ENCODE results near the gene PDZD2.

Gene PDZD2

GRCh38 chr5:31640573-31640972 is 1.6 kb downstream of the PDZD2 start:
- 0 out of 2 replicates have a peak, but pooled peaks cover 3% of the 10 kb centered on the region for H3K27me3 ChIP-seq
- no peak for TF ChIP-seq CTCF (IDR thresholded peaks at IDR 0.05; ENCODE audit: low read depth, low read length)
- no peaks in the 10 kb centered on the region for H3K36me3 ChIP-seq
- H3K4me1 ChIP-seq: peaks cover 4% of the 10 kb centered on the region; the same call in 1 of the 2 replicates
- no peak for DNase-seq
- no peak overlapping the region for H3K4me3 ChIP-seq (ENCODE audit: low read depth, low read length)
- no peaks in the 10 kb centered on the region for H3K9me3 ChIP-seq

DNA sequence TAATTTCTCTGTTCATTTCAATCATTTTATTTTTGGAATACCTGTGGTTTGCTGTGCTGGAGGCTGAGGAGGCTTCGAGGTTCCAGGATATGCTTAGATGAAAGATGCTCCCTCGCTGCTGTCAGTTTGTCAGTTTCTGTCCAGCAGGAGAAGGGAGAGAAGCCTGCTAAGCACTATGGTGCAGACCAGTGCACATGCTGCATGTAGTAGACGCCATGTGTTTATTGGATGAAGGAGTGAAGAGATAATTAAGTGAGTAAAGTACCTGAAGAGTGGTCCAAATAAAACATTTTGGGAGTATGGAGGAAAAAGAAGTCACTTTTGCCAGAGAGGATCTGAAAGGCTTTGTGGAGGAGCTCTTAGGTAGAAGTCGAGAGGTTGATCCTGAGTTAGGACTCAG is 2.1 kb downstream of the PDZD2 start:
- H3K27me3 ChIP-seq: 0 out of 2 replicates have a peak, but pooled peaks cover 3% of the 10 kb centered on the region
- no peaks in the 10 kb centered on the region for H3K36me3 ChIP-seq
- no peaks in the 10 kb centered on the region for H3K9me3 ChIP-seq
- no peak for TF ChIP-seq CTCF (IDR thresholded peaks at IDR 0.05; ENCODE audit: low read depth, low read length)
- peaks cover 4% of the 10 kb centered on the region; the same call in 1 of the 2 replicates for H3K4me1 ChIP-seq
- H3K4me3 ChIP-seq (ENCODE audit: low read depth, low read length): no peak overlapping the region
- no peak for DNase-seq

DNA sequence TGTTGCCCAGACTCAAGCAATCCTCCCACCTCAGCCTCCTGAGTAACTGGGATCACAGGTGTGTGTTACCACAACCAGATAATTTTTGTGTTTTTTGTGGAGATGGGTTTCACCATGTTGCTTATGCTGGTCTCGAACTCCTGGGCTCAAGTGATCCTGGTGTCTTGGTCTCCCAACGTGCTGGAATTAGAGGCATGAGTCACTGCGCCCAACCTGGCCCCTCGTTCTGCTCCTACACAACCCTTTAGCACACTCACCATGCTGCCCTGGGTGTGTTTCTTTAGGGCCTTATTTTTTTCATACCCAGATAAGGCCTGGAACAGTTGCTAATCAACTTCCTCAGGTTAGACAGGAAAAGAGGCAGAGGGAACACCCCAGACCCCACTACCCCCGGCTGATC is 2.6 kb downstream of the PDZD2 start:
- Histone ChIP-seq H3K4me3 (ENCODE audit: low read depth, low read length) (no peak overlapping the region), H3K9me3 (no peaks in the 10 kb centered on the region), H3K4me1 (peaks cover 4% of the 10 kb centered on the region; the same call in 1 of the 2 replicates), H3K27me3 (0 out of 2 replicates have a peak, but pooled peaks cover 3% of the 10 kb centered on the region), H3K36me3 (no peaks in the 10 kb centered on the region)
- DNase-seq: no peak
- no peak for TF ChIP-seq CTCF (IDR thresholded peaks at IDR 0.05; ENCODE audit: low read depth, low read length)

DNA sequence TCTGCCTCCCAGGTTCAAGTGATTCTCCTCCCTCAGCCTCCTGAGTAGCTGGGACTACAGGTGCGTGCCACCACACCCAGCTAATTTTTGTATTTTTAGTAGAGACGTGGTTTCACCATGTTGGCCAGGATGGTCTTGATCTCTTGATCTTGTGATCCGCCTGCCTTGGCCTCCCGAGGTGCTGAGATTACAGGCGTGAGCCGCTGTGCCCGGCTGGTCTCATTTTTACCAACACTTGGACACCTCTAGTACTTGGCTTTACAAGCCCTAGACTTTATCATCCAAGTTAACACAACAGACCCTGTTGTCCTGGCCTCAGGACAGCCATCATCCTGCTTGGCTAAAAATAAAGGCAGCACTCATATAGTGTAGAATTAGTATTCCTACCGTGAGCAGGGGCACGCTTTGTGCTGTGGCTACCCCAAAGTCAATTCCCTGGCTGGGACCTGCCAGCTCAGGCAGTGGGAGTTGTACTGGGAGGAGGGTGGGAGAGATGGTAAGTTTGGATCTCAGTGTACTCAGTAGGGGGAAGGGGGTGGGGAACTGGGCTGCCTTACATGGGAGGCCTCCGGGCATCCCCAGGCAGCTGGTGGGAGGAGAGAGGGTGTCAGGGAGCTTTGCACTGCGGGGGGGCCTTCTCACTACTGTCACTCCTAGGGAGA is 6.6 kb downstream of the PDZD2 start:
- Histone ChIP-seq H3K27me3 (no peaks in the 10 kb centered on the region), H3K36me3 (no peaks in the 10 kb centered on the region), H3K4me1 (no peaks in the 10 kb centered on the region), H3K9me3 (no peaks in the 10 kb centered on the region), H3K4me3 (ENCODE audit: low read depth, low read length) (no peak overlapping the region)
- no peak for DNase-seq
- no peak for TF ChIP-seq CTCF (IDR thresholded peaks at IDR 0.05; ENCODE audit: low read depth, low read length)

- no peaks in the 10 kb centered on the region for H3K9me3 ChIP-seq
These were observed 9.4 kb downstream of the PDZD2 start for GRCh38 chr5:31648326-31648725.

More at GRCh38 chr5:31648326-31648725, 9.4 kb downstream of the PDZD2 start:
- Histone ChIP-seq H3K4me3 (ENCODE audit: low read depth, low read length) (no peak overlapping the region), H3K36me3 (no peaks in the 10 kb centered on the region), H3K4me1 (no peaks in the 10 kb centered on the region), H3K27me3 (no peaks in the 10 kb centered on the region)
- no peak for DNase-seq
- TF ChIP-seq CTCF (IDR thresholded peaks at IDR 0.05; ENCODE audit: low read depth, low read length): no peak
